NCI-H2171 treated with DMSO at 0.1 percent for 48 hours (cell line): ENCODE results near the gene CPT2.

Experiments used
- DNase-seq: peaks from one replicate; lab custom pipeline; 2025; lab: John Stamatoyannopoulos, UW

Gene CPT2

GRCh38 chr1:53196485-53197290 lies at the start of gene CPT2:
CPT2 (plus strand) TSS chr1:53196824; CDS start chr1:53196944, 120 bp downstream.
- peak; percentile 95 for DNase-seq

GRCh38 chr1:53147174-53147573 lies 49.5 kb upstream of the CPT2 start:
- no peak for DNase-seq

- DNase-seq = no peak
Measured at GRCh38 chr1:53148123-53148522, 48.5 kb upstream of the CPT2 start.

GRCh38 chr1:53153752-53154151 lies 42.9 kb upstream of the CPT2 start:
- no peak for DNase-seq

GRCh38 chr1:53154859-53155438 lies 41.7 kb upstream of the CPT2 start:
- no peak for DNase-seq

- DNase-seq = peak; percentile 39
Measured at GRCh38 chr1:53155534-53155933, 41.1 kb upstream of the CPT2 start.

- DNase-seq = no peak
Measured at GRCh38 chr1:53155945-53156344, 40.7 kb upstream of the CPT2 start.

- no peak for DNase-seq
Measured at GRCh38 chr1:53156783-53157182, 39.8 kb upstream of the CPT2 start.

- DNase-seq = no peak
Measured at GRCh38 chr1:53158900-53159299, 37.7 kb upstream of the CPT2 start.

- no peak for DNase-seq
Measured at GRCh38 chr1:53160924-53161378, 35.7 kb upstream of the CPT2 start.

- DNase-seq = no peak
Measured at GRCh38 chr1:53162621-53163020, 34.0 kb upstream of the CPT2 start.

GRCh38 chr1:53163291-53163768 lies 33.3 kb upstream of the CPT2 start:
- DNase-seq = no peak

- DNase-seq = no peak
Measured at GRCh38 chr1:53165408-53165961, 31.1 kb upstream of the CPT2 start.

- DNase-seq = no peak
Measured at GRCh38 chr1:53166366-53166765, 30.3 kb upstream of the CPT2 start.

- DNase-seq = no peak
Measured at GRCh38 chr1:53166912-53167311, 29.7 kb upstream of the CPT2 start.

GRCh38 chr1:53172426-53173128 lies 24.0 kb upstream of the CPT2 start:
- DNase-seq = peak; percentile 98

- DNase-seq = no peak
Measured at GRCh38 chr1:53174971-53175913, 21.4 kb upstream of the CPT2 start.

GRCh38 chr1:53176452-53177208 lies 20.0 kb upstream of the CPT2 start:
- DNase-seq = peak; percentile 63

- no peak for DNase-seq
Measured at GRCh38 chr1:53180226-53180625, 16.4 kb upstream of the CPT2 start.

- DNase-seq = no peak
Measured at GRCh38 chr1:53180951-53181350, 15.7 kb upstream of the CPT2 start.
